Testis (tissue), 2 donors: Measurements from ENCODE around the gene PACSIN1.

Experiments used
- CTCF ChIP-seq, 3 experiments: fragments of 450-650 bp in 2 of 3; fragments of 200-600 bp in 1 of 3; sonication (generic) in 1 of 3; IDR thresholded peaks; one replicate each; pipeline ENCODE4 v1.5.1; 2016 to 2019; ENCODE audit warnings: antibody characterized with exemption in 3 of 3, mild to moderate bottlenecking in 2 of 3, moderate library complexity in 1 of 3
- POLR2A ChIP-seq: fragments of 450-650 bp; IDR thresholded peaks from one replicate; pipeline ENCODE4 v1.6.1; 2017; ENCODE audit warnings: antibody characterized with exemption, mild to moderate bottlenecking, moderate library complexity

DNA sequence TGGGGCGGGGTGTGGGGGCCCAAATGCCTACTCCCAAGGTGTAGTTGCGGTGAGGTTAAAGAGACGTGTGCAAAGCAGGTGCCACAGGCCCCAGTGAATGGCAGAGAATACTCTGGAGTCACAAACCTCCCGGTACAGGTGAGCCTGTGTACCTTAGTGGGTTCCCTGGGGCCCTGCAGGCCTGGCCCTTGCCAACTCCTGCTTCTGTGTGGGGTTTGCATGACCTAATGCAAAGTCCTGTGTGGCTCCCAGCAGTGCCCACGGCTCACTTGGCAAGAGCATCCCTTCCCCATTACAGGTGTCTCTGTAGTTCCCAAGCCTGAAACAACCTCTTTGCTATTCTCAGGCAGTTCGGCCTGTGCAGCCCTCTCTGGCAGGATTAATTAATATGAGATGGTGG lies 72.7 kb downstream of the PACSIN1 start:
- no peak for TF ChIP-seq CTCF (IDR thresholded peaks at IDR 0.05)
- no peak for TF ChIP-seq POLR2A
